H1 (cell line): ENCODE data around the gene CROT. TPM values are rescaled to one million over a fixed set of nuclear protein-coding genes. Genes with fewer than 3 reads are reported as not detected.

Experiments used
- CREB1 ChIP-seq: IDR thresholded peaks from 2 replicates; pipeline ENCODE4 v1.6.1; 2012; ENCODE audit warnings: inconsistent platforms
- EGR1 ChIP-seq: IDR thresholded peaks from 2 replicates; pipeline ENCODE4 v1.6.1; 2011; ENCODE audit warnings: low read depth, low read length, borderline replicate concordance
- SP1 ChIP-seq: IDR thresholded peaks from 2 replicates; pipeline ENCODE4 v1.6.1; 2011; ENCODE audit warnings: low read depth, low read length
- polyA plus RNA-seq, 7 experiments: library from polyadenylated mRNA; depleted of rRNA in 3 of 7; stranded (reverse) in 5 of 7; unstranded in 2 of 7; fragments of >200 nt in 5 of 7; fragments of 200-250 nt in 2 of 7; gene quantifications; 1 replicate in 5 of 7; 2 replicates in 1 of 7; 4 replicates in 1 of 7; pipeline versions ENCODE4 v1.2.1 to v1.2.3, GENCODE V29; 2011 to 2013; ENCODE audit warnings: missing spikeins in 2 of 7, mixed read lengths in 2 of 7
- total RNA-seq: library from RNA; stranded (reverse); fragmentation: NEBNext Ultra II Directional; extraction: Animal tissue kit (Norgen Biotek cat#: 25700); gene quantifications from 2 replicates; pipeline ENCODE4 v1.2.1, GENCODE V29; 2021

Gene CROT
- total and polyA plus RNA-seq, 2 of the 8 experiments (the other 6 are each of a cell fraction or from before 2014, with no cell fraction given) = 2.2 to 5.6 TPM

DNA sequence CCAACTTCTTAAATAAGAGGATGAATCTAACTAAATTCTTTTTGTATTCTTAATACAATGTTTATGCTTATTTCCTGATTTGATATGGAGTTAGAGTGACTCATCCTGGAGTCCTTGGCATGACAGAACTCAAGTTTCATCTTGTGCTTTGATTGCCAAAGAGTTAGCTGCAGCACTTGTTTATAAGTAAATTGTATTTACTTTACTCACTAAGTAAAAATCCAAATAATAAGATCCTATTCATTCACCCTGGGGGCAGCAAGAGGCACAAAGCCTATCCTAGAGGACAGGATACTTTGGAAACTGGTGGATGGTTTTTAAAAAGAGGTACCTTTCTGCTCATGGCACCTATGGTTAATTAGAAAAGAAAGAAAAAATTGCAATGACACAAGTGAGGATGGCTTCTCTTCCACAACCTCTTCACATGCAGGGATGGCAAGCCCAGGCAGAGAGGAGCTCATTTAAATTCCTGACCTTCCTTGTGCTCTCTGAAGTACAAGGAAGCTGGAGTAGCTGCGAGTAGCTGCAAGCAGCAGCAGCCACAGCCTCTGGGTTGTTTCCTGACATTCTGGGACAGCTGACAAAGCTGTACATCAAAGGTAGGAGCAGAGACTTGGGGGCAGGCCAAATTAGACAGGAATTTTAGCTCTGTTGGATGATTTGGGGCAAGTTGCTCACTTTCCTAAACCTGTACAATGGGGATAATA, 28.5 kb upstream of the CROT start (continued):
- TF ChIP-seq SP1 (no peak), CREB1 (no peak), EGR1 (no peak)
